NAMALWA (cell line): Measurements from ENCODE around the gene RTCB.

Experiments used
- DNase-seq: peaks from one replicate; pipeline ENCODE4 v3.0.0-alpha.2; 2015; ENCODE audit warnings: low spot score

The RTCB gene

DNA sequence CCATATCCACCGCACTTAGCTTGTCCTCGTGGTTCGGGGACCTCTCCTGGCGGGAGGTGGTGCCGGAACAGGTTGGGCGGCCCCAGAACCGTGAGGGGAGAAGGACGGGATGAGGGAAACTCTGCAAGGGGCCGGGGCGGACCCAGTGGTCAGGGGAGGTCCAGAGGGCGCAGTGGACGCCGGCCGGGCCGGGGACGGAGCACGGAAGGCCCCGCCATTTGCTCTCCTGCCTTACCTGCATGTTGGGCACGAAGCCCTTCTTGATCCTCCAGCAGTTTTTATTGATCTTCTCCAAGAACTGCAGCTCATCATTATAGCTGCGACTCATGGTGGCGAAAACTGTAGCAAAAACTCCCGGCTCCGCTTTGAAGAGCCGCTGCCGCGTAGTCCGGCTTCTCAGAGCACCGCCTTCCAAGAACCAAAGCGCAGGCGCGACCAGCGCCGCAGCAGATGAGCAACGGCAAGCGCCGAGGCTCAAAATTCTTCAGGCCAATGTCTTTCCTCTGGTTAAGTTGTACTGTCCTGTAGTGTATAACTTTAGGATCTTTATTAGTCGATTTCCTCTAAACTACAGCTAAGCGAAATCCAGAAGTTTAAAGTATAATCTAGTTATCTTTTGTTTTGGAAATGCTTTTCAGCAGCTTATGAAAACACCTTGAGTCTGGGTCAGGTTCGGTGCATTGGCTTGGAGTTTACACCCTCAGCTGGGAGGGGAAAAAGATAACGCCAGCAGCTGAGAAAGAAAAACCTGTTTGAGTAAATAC is at the start of gene RTCB:
TSS of gene RTCB (minus strand) at position 419 of the 764 bp plus-strand sequence. CDS start at position 328, 91 bp downstream.
- DNase-seq = peak; percentile 91

DNA sequence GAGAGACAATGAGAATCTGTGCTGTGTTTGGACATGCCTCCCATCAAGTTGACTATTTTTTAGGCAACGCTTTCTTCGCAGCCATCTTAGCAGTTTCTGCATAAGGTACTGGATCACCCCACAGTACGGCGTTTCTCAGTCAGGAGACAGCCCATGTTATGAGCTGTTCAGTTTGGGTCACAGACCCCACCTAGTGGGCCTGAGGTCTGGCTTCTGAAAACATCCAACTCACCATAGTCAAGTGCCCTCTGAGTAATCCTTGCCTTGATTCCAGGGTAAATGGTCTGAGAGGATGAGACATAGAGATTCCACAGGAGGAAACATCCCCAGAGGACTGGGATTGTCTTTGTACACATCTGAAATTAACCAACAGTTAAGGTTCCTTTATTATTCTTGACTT is 45.0 kb upstream of the RTCB start:
- DNase-seq = no peak

DNA sequence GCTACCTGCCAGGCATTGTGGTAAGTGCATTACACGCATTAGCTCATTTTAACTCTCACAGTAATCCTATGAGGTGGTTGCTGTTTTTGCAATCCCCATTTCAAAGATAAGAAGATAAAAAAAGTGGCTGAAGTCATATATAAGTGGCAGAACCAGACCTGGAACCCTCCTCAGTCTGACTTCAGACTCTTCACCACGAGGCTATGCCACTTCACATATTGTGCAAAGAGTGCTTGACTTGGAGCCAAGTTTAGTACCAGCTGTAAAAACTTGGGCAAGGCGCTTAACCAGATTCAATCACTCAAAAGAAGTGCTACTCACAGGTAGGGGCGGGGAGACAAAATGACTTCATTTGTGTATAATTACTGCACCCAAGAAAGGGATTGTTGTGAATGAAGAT is 36.9 kb upstream of the RTCB start:
- no peak for DNase-seq

DNA sequence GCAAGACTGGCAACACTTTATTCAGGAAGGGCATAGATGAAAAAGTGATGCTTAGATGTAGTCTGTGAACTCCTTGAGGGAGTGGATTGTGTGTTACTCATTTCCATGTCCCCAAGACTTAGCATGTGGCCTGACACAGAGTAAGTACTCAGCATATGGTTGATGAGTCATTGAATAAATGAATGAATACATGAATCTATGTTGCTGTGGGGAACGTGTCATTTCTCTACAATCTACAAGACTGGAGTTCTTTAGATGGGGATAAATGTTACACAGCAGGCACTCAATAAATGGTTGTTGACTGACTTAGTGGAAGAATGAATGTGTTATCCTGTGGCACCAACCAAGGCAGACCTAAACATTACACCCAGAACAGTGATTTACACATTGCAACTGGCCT is 34.3 kb upstream of the RTCB start:
- DNase-seq = no peak

DNA sequence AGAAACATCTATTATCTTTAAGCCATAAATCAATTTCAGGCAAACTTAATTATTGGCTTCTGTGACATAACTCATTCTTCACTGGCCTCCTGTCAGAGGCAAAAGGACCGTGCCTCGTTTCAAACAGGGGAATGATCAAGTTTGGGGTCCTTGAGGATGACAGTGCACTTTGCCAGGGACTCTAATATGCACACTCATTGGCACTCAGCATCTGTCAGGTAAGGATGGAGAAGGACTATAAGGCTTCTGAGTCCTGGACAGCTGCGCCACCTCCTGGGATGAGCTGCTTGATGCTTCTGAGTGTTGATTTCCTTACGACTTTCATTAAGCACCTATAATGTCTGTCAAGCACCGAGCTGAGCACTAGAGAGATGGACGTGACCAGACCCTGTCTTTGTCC is 32.0 kb upstream of the RTCB start:
- DNase-seq = peak; percentile 10

DNA sequence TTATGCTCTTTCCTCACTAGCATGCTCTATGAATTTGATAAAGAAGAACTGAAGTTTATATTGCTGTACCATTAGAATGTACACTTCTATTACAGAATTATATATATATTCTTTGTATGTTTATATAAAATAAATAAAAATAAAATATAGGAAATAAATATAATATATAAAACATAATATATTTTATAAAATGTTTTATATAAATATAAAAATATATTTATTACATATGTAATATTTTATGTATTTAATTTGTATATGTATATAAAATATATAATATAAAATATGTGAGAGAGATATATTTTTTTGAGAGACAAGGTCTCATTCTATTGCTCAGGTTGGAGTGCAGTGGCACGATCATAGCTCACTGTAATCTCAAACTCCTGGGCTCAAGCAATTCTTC is 18.3 kb upstream of the RTCB start:
- DNase-seq = no peak

DNA sequence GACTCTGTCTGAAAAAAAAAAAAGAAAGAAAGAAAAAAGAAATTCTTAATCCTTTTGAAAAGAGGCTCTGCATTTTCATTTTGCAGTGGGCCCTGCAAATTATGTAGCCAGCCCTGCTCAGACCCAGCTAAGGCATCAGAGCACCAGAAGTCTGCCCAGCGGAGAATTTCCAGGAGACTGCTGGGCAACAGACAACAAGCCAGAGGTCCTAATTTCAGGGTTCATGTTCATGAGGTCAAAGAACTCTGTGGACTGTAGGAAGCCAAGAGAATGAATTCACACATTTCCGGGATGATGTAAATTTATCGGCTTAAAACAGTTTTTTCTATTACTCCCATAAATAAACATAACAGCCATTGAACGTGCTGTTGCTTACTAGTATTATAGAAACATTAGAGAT is 14.8 kb upstream of the RTCB start:
- no peak for DNase-seq

DNA sequence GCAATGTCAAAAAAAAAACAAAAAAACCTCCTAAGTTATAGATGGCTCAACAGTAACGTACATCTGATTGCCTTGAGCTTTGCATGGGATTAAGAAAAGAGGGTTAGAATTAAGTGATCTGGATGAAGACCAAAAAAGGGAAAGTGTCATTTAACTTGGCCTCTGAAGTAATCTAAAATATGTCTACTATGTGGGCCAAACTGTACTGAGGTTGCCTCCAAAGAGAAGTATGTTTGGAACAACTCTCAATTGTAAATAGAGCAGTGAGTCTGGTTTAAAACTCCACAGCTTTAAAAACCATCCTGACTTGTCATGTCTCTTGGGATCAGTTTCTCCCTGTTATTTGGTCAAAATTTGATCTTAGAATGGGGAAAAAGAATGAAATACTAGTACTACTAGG is 11.6 kb upstream of the RTCB start:
- no peak for DNase-seq

DNA sequence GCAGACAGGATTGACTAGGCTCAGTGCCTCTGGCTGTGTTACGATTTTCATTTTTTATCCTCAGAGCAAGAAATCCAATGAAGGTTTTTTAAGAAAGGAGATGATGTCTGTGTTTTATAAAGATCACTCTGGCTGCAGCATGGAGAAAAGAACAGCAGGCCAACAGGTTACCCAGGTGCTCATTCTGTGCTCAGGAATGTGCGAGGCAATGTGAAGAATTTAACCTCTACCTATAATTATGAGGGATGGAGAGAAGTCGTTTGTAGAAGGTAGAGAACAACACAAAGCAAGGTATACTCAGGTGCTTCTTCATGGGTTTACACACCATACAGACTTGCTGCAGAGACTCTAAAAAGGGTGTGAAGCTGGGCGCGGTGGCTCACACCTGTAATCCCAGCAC is 10.0 kb upstream of the RTCB start:
- no peak for DNase-seq

DNA sequence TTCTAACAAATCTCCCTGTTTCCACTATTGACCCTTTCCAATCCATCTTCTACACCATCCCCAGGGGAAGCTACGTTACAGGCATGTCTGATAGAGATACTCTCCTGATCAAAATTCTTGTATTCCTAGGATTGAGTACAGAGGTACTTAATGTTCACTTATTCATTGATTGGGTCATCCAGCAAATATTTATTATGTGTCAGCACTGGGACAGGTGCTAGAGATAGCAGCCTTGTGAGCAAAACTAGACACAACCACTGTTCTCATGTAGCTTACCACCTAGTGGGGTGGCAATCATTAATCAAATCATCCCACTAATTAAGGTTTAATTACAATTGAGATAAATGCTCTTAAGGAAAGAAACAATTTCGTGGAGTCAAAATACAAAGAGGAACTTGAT is 9.4 kb upstream of the RTCB start:
- no peak for DNase-seq

DNA sequence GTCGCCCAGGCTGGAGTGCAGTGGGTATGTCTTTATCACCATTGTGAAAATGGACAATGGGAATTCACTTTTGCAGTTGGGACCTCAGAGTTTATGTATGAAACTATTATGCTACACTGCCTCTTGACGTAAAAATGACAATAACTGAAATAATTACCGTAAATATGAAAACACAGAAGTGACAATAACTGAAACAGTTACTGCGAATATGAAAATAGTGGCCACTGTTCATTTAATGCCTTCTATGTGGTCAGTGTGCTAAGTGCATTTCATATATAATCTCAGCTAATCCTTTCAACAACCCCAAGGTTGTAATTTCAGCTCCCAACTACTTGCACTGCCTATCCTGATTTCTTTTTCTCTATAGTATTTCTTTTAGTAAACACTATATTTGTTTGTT is 5.9 kb upstream of the RTCB start:
- no peak for DNase-seq

DNA sequence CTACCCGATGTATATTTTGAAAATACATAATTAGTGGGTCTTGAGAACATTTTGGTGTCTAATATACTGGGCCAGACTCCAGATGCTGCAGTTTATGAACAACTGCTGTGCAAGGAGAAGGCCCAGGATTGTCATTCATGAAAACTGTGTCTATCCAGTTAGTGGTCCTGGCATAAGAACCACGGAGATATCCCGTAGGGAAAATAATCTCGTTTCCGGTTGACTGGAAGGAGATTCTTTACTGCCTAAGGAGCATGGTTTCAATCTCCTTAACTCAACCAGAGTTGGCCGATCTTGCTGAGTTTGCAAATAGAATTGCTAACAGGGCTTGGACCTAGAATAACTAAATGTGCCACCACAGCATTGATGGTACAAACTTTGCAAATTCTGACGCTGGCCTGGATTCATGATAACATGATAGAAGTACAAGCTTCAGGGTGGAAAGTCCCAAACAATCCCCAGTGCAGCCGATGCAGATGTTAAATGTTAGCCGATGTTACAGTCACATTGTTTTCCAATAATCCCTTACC is 4.6 kb upstream of the RTCB start:
- no peak for DNase-seq

DNA sequence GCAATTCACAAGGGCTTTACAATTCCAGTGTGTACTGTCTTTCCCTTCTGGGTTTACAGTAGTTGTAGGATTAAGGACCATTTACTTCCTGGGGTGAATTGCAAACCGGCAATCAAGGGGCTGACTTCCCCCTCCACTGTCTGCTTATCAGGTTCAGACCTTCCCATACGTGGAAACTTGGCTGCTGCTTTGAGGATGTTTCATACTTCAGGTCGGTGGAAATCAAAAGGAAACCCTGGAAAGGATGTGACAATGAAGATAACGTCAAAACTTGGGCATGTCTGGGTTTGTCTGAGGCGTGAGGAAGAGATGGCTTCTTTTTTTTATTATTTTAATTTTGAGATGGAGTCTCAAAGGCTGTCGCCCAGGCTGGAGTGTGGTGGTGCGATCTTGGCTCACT is 2.1 kb upstream of the RTCB start:
- DNase-seq = no peak

DNA sequence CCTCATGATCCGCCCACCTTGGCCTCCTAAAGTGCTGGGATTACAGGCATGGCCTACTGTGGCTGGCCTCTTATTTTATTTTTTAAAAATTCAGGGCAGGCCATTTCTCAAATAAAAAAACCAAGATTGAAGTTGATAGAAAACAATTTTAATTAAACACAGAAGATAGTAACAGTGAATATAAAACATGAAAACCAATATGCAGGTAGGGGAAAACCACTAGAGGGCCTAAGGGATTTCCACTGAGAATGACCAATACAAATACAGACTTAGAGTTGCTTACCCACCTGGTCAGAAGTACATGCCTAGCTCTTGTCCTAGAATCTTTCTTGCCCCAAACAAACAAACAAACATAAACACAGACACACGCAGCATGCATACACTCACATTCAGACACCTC is 1.7 kb upstream of the RTCB start:
- peak; percentile 34 for DNase-seq

DNA sequence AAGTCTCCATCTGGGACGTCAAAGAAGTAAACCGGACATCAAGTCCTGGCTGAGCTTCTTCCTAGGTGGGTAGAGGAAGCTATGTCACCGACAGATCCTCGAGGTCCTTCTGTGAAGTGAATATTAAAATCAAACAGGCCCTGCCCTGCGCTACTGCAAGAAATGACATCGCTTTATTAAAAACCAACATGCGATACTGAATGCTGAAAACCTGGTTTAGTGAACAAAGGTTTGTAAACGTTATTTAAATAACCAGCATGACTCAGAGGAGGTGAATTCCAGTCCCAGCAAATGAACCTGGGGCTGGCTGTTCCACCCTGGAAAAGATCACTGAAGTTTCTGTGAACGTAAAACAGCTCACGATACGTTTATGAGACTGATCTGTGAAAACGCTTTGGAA is 645 bp downstream of the RTCB start:
- DNase-seq = peak; percentile 20

DNA sequence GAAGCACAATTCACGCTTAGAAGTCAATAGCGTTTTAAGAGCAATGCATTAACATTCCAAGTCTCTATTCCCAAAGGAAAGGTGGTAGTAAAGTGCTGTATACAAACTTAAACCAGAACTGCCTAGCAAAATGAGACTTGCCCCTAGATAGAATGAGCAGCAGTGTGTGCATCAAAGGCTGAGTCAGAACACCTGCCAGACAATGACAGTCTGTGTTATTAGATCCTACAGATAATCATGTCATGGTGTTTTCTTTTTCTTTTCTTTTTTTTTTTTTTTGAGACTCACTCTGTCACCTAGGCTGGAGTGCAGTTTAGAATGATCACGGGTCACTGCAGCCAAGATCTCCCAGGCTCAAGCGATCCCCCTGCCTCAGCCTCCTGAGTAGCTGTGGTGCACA is 1.6 kb downstream of the RTCB start:
- DNase-seq = no peak

DNA sequence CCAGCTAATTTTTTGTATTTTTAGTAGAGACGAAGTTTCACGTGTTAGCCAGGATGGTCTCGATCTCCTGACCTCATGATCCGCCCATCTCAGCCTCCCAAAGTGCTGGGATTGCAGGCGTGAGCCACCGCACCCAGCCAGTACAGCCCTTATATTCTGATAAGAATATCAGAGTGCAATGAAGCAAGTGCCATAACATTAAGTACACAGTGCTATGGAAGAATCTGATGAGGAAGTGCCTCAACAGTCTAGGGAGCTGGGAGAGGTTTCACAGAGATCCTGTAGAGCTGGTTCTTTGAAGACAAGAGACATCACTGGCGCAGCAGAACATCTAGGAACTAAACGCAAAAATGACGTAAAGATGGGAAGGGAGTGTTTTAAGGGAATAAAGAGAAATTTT is 2.1 kb downstream of the RTCB start:
- no peak for DNase-seq

DNA sequence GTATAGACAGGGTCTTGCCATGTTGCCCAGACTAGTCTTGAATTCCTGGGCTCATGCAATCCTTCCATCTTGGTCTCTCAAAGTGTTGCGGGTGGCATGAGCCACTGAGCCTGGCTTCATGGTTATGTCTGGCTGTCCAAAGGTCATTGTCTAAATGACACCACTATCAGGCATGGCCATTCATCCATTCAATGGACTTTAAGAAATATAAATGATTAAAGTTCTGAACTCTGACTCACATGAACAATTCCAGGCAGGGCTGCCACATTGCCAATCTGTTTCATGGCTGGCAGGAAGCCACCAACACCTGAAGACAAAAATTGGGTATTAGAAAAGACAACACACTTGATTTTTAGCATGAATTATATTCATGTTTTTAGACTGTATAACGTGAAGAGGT is 4.1 kb downstream of the RTCB start:
- DNase-seq = no peak

DNA sequence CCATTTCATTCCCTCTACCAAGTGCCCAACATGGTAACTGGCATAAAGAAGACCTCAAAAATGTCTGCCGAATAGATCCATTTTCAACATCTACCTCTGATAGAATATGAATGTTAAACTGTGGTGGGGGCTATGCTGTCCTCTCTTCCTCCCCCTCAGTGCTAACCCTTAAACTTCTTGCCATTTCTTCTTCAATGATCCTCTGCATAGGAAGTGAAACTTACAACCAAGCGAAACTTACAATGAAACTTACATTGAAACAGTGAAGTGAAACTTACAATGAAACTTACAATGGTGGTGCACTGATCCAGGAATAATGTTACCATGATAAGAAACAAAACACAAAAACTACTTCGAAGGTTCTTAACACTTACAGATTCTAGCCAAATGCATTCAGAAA is 4.7 kb downstream of the RTCB start:
- peak; percentile 64 for DNase-seq

DNA sequence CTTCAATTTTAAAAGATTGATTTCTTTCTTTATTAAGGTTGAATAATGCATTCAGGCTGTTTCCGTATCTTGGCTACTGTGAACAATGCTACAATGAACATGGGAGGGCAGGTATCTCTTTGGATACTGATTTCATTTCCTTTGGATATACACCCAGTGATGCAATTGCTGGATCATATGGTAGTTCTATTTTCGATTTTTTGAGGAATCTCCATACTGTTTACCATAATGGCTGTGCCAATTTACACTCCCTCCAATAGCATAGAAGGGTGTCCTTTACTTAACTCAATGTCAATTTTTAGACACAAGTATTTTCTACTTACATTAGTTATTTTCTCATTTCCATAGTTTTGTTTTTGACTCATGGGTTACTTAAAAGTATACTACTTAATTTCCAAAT is 8.0 kb downstream of the RTCB start:
- no peak for DNase-seq

DNA sequence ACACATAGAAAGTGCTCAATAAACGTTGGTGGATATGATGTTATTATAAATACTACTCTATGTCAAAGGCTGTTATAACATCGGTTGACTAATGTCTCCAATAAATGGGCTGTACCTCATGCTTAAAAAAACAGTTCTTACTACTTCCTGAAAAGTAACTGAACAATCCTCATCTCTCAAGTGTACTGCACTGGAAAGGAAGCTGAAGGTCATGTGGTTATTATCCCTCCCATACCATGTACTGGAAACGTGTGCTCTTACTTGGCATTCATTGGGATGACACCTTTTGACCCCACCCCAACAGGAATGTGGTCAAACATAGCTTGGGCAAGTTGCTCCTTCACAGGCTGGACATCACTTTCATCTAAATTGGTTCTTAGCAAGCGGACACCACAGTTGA is 10.6 kb downstream of the RTCB start:
- no peak for DNase-seq

DNA sequence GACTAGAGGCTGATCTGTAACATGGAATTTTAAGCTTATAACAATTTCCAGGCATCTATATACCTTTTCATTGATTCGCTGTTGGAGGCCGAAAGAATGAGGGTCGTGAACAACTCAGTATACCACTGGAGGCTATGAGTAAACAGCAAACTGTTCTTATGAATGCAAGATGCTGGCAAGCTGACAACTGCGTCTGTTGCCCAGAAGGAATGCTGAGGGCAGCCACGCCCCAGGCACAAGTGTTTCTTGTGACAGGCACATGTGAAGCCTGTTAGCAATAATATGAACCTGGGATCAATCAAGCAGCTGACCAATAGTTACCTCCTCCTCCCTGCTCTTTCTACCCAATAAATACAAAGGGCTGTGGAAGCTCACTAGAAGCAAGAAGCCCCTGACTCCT is 15.3 kb downstream of the RTCB start:
- DNase-seq = no peak

DNA sequence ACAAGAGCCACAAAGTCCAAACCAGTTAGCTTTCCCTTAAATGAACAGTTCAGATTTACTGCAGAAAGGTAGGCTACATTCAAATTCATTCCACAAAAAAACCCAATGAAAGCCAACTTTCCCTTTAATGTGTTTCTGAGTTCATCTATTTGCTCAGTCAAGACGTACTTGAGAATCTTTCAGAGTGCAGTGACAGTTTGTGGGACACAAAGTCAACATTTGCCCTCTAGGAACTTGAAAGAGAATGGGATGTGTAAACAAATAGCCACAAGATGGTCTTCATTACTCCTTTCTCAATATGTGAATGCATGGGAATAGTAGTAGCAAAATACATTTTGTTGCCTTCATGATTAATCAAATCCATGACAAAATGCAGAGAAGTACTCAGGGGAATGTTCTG is 15.8 kb downstream of the RTCB start:
- DNase-seq = no peak

DNA sequence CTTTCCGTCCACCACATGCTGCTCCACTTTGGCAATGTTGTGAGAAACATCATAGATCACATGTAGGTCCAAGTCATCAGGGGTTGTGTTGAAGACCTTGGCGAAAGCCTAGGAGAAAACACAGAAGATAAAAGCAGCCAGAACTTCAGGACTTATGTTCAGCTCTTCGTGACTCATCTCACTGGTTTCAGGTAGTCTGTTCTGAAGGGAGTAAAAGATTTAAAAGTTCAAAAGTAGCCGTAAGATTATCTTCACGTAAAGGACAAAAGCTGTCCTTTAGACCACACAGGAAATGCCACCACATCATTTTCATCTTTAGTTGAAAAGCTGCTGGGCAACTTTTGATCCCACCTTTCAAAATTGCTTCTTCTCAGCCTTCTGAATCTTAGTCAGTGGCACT is 16.9 kb downstream of the RTCB start:
- no peak for DNase-seq
